Measurements from ENCODE around the gene GRK5.

GRCh38 chr10:119227825-119228224 lies 20.5 kb downstream of the GRK5 start:
- no peak for TF ChIP-seq CTCF (IDR thresholded peaks at IDR 0.05 in 4 of 5, conservative IDR thresholded peaks at IDR 0.05 in 1 of 5)
- TF ChIP-seq POLR2A (IDR thresholded peaks at IDR 0.05): no peak
